HG02884 (cell line): ENCODE measurements around the gene ULBP1.
A peak's percentile ranks its signal among the peaks of the same experiment; 100 is the strongest.
"Not testable (repeated sequence)": the region's sequence is repeated elsewhere in the genome, so short reads cannot be mapped to it uniquely, and the experiment has no call there.

Experiments used
- ATAC-seq: cut with Tn5 transposase; IDR thresholded peaks from one replicate; pipeline ENCODE4 v1.9.1; 2021; ENCODE audit warnings: mild to moderate bottlenecking, moderate library complexity; ENCODE audit not compliant: unreplicated experiment

Gene ULBP1

DNA sequence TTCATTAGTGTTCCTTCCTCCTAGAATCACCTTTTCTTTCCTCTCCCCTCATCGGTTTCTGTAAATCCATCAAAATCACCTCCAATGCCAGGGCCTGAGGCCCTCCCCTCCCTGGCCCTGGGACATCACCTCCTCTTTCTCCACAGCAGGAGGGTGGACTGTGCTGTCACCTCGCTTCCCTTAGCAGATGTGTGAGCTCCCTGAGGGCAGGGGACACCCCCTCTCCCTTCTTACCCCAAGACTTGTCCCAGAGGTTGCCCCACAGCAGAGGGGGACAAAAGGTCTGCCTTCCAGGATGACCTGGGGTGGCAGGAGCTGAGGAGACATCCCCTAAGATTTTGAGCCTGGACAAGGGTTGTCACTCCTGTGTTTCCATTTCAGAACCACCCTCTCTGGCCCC, 5.9 kb downstream of the ULBP1 start:
- no peak for ATAC-seq

DNA sequence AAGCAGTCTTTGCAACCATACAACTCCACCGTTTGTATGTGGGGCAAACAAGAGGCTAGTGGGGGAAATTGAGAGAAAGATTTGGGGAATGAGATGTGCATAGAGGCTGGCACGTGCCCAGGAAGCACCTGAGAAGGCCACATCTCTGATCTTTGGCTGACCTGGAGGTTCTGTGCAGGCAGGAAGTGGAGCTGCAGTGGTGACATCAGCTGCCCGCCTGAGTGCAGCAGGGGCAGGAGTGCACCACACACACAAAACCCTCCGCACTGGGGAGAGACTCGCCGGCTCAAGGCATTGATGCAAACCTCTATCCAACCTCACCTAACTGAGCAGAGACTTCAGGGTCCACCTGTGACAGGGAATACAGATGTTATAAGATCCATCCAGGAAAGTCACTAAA, 10.7 kb downstream of the ULBP1 start:
- not testable (repeated sequence) for ATAC-seq

DNA sequence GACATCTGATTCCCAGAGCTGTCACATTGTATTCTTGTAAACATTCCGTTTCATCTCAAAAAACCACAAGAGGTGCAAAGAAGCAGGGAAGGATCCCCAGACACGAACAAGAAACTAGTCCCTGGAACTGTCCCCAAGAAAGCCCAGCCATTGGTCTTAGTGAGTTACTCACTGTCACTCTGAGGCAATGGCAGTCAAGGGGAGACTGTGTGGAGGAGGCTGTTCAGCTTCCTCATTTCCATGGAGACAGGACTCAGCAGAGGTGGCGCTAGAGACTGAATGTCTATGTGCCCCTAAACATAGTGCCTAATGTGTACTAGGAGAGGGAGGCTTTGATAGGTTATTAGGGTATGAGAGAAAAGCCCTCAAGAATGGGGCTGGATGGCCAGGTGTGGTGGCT, 11.1 kb downstream of the ULBP1 start:
- ATAC-seq: no peak

DNA sequence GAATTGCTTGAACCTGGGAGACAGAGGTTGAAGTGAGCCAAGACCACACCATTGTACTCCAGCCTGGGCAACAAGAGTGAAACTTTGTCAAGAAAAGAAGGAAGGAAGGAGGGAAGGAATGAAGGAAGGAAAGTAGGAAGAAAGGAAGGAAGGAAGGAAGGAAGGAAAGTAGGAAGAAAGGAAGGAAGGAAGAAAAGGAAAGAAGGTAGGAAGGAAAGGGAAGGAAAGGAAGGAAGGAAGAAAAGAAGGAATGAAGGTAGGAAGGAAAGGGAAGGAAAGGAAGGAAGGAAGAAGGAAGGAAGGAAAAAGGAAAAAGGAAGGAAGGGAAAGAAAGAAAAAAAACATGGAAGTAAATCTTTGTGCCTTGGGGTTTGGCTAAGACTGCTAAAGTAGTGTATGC, 11.7 kb downstream of the ULBP1 start:
- no peak for ATAC-seq

DNA sequence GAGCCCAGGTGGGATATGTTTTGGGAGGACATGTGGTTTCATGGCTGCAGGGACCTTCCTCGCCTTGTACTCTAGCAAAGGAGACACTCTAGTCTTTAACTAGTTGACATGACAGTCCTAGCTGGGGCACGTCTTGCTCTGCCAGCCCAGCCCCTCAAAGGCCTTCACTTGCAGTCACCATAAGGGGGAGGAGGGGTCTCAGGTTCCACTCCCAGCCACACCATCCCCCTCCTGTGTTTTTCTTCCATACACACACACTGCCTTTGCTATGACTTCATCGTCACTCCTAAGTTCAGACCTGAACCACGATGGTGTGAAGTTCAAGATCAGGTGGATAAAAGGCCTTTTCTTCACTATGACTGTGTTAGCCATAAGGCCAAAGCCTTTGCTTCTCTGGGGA, 13.5 kb downstream of the ULBP1 start:
- no peak for ATAC-seq

DNA sequence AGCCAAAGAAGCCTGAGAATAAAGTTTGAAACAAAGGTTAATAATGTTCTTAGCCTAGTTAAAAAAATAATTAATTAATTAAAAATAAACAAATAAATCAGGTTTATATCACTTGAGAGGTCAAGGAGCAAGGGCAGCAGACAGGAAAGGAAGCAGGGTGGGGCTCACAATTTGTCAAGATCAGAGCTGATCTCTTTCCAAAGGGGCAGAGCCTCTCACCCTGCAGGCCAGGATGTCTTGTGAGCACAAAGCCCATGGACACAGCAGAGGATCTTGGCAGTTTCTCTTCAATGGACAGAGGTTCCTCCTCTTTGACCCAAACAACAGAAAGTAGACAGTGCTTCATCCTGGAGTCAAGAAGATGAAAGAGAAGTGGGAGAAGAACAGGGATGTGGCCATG, 14.9 kb downstream of the ULBP1 start:
- ATAC-seq: no peak

DNA sequence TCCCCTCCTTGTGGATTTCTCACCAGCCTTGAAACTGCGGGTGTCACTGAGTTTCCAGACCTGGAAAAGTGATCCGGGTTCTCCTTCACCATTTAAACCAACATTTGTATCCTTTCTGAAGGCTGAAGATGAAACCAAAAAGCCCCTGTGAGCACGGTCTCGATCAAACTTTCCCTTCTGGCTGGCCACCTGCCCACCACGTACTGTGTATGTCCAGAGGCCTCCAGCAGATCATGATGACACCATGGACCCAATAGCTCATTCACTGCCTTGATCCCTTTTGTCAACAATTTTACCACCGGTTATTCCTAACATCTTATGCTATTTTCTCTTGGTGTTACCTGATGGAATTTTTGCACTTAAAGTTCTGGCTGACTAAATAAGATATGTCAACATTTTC, 15.6 kb downstream of the ULBP1 start:
- ATAC-seq: no peak

DNA sequence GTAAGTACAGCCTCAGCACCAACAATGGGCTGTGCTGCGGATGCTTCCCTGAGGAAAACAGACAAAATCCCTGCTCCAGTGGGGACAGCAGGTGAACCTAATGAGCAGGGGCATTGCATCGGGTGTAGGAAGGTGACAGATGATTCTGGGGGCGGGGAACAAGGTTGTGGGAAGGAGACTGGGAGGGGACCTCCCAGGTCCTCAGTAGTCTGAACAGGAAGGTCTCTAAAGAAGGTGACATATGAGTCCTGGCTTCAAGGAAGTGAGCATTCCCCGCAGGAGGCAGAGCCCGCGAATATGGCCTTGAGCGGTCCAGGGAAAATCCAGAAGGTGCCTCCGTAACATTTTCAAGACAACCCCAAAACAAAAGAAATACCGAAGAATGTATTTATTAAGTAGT, 19.4 kb downstream of the ULBP1 start:
- no peak for ATAC-seq

DNA sequence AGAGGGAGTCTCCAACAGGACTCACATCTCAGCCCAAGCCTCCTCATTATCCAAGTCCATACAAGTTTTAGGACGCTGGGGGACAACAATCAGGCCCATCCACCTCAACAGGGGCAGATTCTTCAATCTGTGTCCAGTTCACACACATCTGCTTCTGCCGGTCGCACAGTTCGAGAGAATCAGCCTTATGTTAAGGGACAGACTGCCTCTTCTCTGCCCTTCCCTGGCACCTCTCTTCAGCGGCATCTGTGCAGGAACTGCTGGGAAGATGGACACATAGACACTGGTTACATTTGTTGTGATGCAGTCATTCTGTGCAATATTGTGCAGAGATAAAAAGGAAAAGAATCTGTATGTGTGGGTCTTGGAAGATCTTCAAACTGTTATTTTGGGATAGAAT, 21.0 kb downstream of the ULBP1 start:
- ATAC-seq: no peak

DNA sequence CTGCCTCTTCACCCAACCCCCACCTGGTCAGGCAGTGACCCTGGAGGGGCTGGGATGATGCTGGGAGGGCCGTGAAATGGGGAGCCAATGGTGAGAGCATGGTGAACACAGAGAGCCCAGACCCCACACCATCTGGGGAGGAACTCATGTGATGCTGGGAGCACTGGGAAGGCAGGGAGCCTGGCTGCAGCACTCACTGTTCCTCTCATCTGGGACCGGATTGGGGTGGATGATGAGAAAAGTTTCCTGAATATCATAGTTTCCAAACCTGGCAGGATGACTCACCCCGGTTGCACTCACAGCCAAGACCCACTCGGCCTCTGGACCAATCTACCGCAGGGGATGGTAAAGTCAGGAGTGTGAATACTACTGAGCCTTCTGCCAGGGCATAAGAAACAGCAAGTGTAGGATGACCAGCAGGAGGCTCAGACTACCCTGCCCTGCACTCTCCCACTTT, 21.8 kb downstream of the ULBP1 start:
- ATAC-seq: no peak

DNA sequence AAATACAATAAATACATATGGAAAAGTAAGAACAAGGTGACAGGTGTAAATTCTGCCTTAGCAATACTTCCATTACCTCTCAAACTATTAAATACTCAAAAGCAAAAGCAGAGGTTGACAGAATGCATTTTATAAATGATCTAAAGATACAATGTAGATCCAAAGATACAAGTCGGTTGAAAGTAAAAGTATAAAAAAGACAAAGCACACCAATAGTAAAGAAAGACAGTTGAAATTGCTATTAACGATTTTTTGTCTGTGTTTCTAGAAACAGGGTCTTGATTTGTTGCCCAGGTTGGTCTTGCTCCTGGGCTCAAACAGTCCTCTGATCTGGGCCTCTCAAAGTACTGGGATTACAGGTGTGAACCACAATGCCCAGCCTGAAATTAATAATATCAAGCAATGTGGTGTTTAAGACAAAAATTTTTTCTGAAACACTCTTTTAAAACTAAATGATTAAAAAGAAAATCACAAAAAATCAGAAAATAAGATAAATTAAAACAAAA, 23.9 kb downstream of the ULBP1 start:
- no peak for ATAC-seq

DNA sequence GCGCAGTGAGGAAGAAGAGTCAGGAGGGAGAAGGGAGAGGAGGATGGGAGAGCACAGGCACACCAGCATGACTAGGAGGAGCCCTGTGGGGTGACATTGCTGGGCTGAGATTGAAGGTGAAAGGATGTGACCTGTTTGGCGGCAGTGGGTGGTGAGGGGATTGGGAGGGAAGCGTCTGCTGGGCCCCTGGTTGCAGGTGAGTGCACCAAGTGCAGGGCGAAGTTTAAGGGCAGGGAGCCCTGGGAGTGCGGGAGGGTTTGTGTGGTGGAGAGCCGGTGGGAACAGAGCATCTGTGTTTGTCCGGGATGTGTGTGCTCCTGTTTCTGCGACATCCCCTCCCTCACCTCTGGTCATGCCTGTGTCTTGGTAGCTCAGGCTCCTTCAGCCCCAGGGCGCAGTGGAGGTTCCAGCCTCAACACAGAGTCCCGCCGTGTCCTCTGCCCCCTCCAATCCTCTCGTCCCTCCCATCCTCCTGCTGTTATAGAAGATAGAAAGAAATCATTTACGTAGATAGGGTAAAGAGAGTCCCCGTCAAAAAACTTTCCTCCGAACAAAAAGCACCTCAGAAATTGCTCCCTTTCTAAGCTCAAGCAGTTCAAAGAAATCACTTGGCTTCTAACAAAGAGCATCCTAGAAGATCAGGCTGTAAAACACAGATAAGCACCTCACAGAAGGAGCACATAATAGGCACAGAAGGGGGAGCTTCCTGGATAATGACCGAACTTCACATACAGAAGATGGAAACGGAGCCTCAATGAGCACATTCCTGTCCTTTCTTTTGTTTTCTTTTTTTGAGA, 25.0 kb downstream of the ULBP1 start:
- no peak for ATAC-seq

DNA sequence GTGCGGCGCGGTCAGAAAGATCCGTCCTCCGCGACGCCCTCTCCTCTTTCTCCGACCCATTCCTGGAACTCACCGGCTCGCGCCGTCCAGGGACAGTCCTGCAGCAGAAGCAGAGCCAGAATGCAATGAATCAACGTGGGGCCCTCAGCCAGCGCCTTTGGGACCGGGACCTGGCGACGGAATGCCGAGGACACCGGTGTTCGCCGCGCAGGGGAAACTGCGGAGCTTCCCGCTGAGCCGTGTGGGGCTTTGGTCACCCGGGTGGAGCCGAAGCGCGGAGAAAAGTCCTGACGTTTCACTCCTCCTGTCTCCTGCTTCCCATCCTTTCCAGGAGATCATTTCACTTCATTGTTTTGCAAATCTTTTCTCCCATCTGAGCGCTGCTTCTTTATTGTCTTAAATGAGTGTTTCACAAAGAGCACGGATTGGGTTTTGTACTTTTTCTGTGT, 26.5 kb downstream of the ULBP1 start:
- no peak for ATAC-seq

DNA sequence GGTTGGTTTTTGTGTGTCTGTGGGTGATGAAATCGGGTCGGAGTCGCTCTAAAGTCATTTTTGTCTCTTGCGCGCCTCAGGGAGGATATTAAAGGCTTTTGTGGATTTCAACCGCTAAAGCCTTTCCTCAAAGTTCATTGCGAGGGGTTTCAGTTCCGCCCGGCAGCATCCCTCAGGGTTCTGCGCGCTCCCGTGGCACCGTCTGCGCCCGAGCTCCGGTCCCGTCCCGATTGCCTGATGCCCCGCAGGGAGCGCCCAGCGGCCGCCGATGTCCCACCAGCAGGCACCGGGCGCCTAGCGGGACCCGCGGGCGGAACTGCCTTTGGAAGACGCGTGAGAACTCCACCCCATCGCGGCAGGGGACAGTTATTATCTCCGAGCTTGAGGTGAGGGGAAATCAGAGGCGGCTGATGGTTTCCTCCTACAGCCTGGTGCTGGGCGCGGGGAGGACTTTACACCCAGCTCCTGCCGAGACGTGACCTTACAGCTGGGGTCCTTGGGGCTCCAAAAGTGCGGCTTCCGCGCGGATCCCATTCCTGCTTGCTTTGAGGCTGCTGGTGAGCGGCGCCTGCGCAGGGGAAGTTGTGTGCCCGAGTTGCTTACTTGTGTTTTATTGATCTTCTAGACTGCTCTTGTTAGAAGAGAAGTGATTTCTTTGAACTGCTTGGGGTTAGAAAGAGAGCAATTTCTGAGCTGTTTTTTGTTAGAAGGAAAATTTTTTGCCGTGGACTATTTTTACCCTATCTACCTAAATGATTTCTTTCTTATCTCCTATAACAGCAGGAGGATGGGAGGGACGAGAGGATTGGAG, 27.1 kb downstream of the ULBP1 start:
- ATAC-seq: no peak

DNA sequence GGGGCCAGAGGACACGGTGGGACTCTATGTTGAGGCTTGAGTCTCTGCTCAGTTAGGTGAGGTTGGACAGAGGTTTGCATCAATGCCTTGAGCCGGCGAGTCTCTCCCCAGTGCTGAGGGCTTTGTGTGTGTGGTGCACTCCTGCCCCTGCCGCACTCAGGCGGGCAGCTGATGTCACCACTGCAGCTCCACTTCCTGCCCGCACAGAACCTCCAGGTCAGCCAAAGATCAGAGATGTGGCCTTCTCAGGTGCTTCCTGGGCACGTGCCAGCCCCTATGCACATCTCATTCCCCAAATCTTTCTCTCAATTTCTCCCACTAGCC, 27.7 kb downstream of the ULBP1 start:
- ATAC-seq: not testable (repeated sequence)

DNA sequence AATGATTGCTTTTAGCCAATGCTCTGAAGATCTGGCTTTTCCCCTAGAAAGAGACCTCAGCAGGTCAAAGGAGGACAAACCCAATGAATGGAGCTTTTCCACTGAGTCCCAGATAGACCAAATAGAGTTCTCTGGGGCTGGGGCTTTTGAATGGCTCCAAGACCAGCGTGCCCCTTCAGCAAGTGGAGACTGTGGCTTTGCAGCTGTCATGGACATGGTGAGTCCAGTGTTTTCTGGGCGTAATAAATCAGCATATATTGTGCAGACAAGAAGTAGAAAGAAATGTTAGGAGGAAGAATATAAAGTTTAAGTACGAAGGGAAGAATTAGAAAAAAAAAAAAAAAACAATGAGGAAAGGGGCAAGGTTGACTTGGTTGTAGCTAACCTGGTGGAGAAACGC, 28.1 kb downstream of the ULBP1 start:
- no peak for ATAC-seq

DNA sequence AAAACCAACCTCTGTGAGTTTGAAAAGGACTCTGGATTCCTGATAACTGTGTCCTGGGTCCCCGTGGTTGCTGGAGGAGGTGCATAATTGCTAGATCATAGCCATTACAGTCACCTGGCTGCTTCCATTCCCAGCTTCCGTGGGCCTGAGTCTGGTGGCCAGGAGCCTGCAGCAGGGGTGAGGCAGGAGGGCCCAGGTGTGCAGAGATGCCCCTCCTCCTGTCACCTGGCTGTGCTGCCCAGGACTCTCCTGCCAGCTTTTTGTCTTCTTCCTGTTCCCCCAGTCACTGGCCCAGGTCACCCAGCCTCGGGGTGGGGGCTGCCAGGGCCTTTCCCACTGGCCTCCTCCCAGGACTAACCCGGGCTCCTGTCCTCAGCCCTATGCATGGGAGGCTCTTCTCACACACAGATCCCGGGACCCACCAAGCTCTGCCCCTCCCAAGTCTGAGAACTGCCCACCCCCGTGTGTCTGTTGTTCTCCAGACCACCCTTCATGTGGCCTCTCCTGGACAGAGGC, 31.6 kb downstream of the ULBP1 start:
- no peak for ATAC-seq

DNA sequence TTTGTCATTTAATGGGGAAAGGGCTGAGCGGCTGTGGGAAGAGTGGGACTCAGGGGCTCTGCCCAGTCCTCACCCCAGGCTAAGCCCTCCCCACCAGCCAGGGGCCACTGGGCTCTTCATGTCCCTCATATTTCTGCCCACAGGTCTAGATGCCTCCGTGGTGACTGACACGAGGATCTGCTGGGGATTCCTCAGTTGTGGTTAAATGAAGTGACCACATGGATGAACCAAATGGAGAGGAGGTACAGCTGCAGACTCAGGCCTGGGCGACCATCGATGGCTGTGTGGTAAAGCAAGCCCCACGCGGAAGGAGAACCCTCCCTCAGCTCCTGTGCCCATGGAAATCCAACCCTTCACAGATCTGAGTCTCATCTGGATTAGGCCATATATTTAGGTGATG, 32.2 kb downstream of the ULBP1 start:
- ATAC-seq: no peak

DNA sequence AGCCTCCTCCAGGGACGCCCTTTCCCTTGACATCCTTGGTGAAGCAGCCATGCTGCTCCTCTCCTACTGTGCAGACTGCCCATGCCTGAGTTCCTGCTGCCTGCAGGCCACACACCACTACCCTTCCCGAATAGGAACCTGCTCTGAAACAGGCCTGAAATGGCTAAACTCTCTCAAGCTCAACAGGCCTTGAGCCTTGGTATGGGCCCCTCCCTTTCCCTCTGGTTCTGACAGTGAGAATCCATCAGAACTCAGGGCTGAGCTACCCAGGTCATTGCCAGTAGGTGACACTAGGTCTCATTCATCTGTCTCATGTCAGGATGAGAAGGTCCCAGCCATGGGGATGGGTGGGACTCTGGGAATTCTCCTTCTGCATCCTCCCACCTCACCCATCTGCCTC, 35.9 kb downstream of the ULBP1 start:
- no peak for ATAC-seq

DNA sequence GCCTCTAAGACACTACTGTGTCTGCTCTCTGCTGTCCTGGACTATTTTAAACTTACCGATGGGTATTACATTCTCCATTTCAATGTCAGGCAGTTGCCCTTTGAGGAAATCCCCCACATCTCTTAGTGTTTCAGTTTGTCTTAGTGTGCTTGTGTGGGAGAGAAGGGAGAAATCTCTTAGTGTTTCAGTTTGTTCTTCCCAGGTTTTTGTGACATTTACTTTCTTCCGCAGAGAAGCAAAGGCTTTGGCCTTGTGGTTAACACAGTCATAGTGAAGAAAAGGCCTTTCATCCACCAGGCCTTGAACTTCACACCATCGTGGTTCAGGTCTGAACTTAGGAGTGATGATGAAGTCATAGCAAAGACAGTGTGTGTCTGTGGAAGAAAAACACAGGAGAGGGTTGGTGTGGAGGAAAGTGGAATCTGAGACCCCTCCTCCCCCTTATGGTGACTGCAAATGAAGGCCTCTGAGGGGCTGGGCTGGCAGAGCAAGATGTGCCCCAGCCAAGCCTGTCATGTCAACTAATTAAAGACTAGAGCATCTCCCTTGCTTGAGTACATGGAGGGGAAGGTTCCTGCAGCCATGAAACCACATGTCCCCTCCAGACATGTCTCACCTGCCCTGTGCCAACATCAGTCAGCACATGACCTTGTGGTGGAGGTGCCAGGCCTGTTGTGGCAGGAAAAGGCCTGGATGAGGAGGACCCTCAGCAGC, 37.7 kb downstream of the ULBP1 start:
- ATAC-seq: peak; percentile 49

DNA sequence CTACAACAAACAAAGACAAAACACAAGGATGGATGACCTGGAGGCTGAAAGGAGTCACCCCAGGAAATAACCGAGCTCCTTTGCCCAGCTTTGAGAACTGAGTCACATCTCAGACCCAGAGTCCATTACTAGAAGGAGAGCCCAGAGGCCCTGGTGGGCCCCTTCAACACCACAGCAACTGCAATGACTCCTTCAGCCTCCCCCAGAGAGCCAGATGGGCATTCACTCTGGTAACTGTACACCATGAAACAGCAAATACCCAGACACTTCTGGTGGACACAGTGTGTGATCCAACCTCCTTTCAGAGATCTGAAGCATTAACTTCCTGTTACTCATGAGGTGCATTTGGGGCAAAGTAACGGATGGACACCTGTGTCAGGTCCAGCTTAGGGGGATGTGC, 39.0 kb downstream of the ULBP1 start:
- no peak for ATAC-seq
